Peyer's patch (tissue), 4 donors: ENCODE data around the gene NECAB2.

Experiments used
- POLR2A ChIP-seq, 2 donors: fragments of 450-650 bp; IDR thresholded peaks; one replicate each; pipeline ENCODE4 v1.5.1; 2017; ENCODE audit warnings: antibody characterized with exemption in 2 of 2, mild to moderate bottlenecking in 2 of 2, moderate library complexity in 2 of 2
- TF ChIP-seq, protein P1 (sequence below), 6 experiments: fragments of 450-650 bp in 4 of 6; fragments of 200-600 bp in 2 of 6; sonication (generic) in 1 of 6; IDR thresholded peaks; one replicate each; pipeline ENCODE4 v1.5.1; 2017 to 2019; ENCODE audit warnings: antibody characterized with exemption in 6 of 6, mild to moderate bottlenecking in 3 of 6, moderate library complexity in 1 of 6

DNA sequence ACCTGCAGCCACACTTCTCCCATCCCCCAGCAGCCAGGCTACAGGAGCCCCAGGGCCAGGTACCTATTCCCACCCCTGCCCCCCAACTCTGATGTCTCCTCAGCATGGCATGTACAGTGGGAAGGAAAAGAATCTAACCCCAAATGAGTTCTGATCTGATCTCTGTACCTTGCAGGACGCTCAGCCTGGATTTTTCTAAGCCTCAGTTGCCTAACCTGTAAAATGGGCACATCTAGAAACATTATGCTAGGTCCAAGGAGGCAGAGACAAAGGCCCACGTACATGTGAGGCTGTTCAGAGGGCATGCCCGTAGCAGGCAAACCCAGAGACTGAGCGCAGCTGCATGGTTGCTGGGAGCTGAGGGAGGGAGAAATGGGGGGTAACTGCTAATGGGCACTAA lies 39.5 kb downstream of the NECAB2 start:
- TF ChIP-seq, protein P1, sequence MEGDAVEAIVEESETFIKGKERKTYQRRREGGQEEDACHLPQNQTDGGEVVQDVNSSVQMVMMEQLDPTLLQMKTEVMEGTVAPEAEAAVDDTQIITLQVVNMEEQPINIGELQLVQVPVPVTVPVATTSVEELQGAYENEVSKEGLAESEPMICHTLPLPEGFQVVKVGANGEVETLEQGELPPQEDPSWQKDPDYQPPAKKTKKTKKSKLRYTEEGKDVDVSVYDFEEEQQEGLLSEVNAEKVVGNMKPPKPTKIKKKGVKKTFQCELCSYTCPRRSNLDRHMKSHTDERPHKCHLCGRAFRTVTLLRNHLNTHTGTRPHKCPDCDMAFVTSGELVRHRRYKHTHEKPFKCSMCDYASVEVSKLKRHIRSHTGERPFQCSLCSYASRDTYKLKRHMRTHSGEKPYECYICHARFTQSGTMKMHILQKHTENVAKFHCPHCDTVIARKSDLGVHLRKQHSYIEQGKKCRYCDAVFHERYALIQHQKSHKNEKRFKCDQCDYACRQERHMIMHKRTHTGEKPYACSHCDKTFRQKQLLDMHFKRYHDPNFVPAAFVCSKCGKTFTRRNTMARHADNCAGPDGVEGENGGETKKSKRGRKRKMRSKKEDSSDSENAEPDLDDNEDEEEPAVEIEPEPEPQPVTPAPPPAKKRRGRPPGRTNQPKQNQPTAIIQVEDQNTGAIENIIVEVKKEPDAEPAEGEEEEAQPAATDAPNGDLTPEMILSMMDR (IDR thresholded peaks at IDR 0.05), result no peak
- TF ChIP-seq POLR2A (IDR thresholded peaks at IDR 0.05), result no peak
